Prostate gland (tissue), 2 donors: ENCODE results near the gene OR5K3.

Source experiments
- CTCF ChIP-seq, 4 experiments: fragments of 200-600 bp in 2 of 4; fragments of 450-650 bp in 2 of 4; sonication (generic) in 2 of 4; IDR thresholded peaks; 1 replicate in 3 of 4; 2 replicates in 1 of 4; pipeline ENCODE4 v1.5.1; 2016 to 2019; ENCODE audit warnings: antibody characterized with exemption in 4 of 4, mild to moderate bottlenecking in 2 of 4, moderate library complexity in 2 of 4
- POLR2A ChIP-seq: fragments of 450-650 bp; IDR thresholded peaks from one replicate; pipeline ENCODE4 v1.6.1; 2016; ENCODE audit warnings: antibody characterized with exemption, mild to moderate bottlenecking
- POLR2AphosphoS5 ChIP-seq: sonication (generic); formaldehyde crosslinking; IDR thresholded peaks from one replicate; pipeline ENCODE4 v1.6.1; 2017; ENCODE audit warnings: antibody characterized with exemption

GRCh38 chr3:98361289-98361688 is 29.2 kb upstream of the OR5K3 start:
- TF ChIP-seq CTCF (IDR thresholded peaks at IDR 0.05) (no peak), POLR2A (no peak), POLR2AphosphoS5 (no peak)
